AG09309 (cell line): Measurements from ENCODE around the gene KCTD13.

ENCODE experiments used
- DNase-seq: peaks from one replicate; pipeline ENCODE4 v3.0.0-alpha.2; 2010; ENCODE audit warnings: low read depth
- H3K4me3 ChIP-seq: 2 replicates; pipeline ENCODE4 v1.5.1; 2011; ENCODE audit warnings: mild to moderate bottlenecking, low read depth, low read length, moderate library complexity; ENCODE audit not compliant: control insufficient read depth
- CTCF ChIP-seq: IDR thresholded peaks from 2 replicates; pipeline ENCODE4 v1.5.1; 2011; ENCODE audit warnings: mild to moderate bottlenecking, low read depth, low read length, inconsistent platforms; ENCODE audit not compliant: insufficient read depth, control insufficient read depth; ENCODE audit errors: missing control alignments

Gene KCTD13

GRCh38 chr16:29900102-29900887 is 25.7 kb downstream of the KCTD13 start, which contains the start of gene ASPHD1:
Gene ASPHD1 (plus strand): TSS chr16:29900488. CDS start chr16:29900972, 484 bp downstream.
- TF ChIP-seq CTCF: no peak
- peak; percentile 59 for DNase-seq
- peak within 1 kb of the TSS; percentile 72 for H3K4me3 ChIP-seq

DNA sequence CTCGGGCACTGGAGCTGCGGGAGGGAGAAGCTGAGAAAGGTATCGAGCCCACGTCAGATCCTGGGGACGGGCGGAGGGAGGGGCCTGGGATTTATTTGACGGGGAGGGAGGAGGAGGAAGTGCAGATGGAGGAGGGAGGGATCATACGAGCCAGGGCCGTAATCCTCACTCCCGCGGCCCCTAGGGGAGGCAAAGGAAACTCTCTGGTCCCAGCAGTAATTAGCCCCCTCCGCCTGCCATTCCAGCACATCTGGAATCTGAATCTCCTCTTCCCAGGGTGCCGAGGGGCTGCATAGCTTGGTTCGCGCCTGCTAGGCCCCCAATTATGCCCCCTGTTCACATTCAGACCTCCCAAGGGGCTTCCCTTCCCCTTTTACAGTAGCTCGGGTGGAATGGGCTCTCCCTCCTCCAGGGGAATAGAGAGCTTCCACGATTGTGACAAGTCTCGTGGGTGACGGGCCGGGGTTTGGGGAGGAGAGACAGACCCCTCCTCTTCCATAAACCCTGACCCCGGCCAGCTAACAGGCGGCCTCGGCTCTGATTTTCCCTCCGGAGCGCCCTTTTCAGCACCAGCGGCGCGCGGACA is 26.4 kb downstream of the KCTD13 start, which contains the start of gene SEZ6L2:
Gene SEZ6L2 (minus strand): TSS at position 35 of the 586 bp plus-strand sequence. CDS start 531 bp downstream, outside the sequence.
- peak; percentile 30 for TF ChIP-seq CTCF
- DNase-seq: peak; percentile 52
- H3K4me3 ChIP-seq: peak within 1 kb of the TSS; percentile 72

DNA sequence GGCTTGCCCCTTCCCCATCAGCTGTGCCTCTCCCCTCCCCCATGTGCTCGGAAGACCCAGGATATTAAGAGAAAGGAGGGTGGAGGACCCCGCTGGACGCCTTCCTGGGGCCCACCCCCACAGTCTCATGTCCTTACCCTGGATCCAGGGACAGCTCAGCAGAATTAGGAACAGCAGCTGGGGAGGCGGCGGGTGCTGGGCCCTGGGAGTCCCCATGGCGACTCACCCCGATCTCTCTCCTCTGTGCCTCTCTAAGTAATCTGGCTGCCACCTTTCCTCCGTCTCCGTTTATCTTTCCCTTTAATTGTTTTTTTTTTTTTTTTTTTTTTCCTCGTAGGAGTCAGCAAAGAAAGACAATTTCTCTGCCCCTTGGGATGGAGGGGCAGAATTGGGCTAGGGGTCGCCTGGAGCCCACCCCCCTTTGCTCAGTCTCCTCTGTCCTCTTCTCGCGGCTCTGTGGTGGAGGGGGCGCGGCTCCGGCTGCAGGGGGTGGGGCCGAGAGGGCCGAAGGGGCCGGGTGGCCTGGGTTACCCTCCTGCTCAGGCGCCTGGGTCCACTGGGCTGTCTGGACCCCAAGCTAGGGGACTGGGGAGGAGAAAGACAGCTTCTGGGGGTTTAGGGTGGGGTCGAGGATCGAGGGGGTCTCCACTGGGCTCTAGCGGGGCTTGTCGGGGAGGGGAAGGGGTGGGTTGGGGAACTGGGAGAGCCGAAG is 27.1 kb downstream of the KCTD13 start:
- TF ChIP-seq CTCF: no peak
- peak overlapping the region; percentile 72 for H3K4me3 ChIP-seq

DNA sequence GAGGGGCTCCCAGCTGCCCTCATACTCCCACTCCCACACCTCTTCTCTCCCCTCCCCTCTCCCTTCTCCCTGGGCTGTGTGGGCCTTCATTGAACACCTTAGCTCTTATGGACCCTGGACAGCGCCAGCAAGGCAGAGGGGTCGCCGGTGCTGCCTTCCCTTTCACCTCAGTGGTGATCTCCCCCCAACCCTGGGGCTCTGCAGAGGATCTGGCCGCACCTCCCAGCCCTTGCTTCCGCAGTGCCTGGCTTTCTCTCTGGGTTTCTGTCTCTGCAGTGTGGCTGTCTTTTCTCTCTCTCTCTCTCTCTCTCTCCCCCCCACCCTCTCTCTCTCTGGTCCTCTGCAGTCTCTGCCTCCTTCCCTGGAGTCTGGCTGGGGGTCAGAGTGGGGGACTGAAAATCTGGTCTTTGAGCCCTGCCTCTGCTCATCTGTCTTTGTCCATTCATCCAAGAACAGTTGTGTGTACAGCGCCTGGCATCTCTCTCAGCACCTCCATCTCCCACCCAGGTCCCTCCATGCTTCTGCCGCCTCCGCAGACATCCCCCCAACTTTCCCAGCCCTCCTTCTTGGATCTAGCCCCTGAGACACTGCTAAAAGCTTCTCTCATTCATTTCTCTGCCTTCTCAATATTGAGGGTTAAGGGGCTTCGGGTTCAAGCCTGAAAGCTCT is 27.8 kb downstream of the KCTD13 start:
- peak overlapping the region; percentile 72 for H3K4me3 ChIP-seq
- no peak for DNase-seq
- TF ChIP-seq CTCF: no peak

More for the DNA sequence above, 27.1 kb downstream of the KCTD13 start:
- DNase-seq: no peak

- no peak overlapping the region for H3K4me3 ChIP-seq
- TF ChIP-seq CTCF: no peak
- no peak for DNase-seq
Observed at GRCh38 chr16:29897333-29897732, 28.7 kb downstream of the KCTD13 start.

DNA sequence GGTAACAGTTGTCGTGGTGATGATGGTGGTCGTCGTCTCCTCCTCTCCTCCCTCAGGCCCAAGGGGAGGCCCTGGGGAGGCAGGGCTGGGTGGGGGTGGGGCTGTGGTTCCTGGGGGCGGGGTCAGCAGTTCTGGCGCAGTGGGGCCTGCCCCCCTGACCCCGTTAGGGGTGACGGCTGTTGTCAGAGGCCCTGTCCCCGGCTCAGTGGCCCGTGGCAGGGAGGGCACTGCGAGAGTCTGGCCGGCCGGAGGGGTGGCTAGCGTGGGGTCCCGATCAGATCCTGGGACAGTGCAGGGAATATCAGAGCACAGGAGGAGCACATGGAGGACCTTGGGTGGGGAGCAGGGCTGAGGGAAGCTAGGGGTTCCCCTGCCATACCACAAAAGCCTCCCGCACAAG is 29.2 kb downstream of the KCTD13 start:
- no peak for DNase-seq
- no peak overlapping the region for H3K4me3 ChIP-seq
- no peak for TF ChIP-seq CTCF
